SU-DHL-6 (cell line): ENCODE measurements around the gene BCAS3.

Source experiments
- H2AFZ ChIP-seq: fragments of 200-600 bp; sonication (generic); 2 replicates; pipeline ENCODE4 v1.6.1; 2014; ENCODE audit warnings: low read depth, mild to moderate bottlenecking, moderate library complexity, mixed read lengths, antibody characterized with exemption, low read length; ENCODE audit not compliant: severe bottlenecking
- H3F3A ChIP-seq: fragments of 200-600 bp; shearing (Covaris generic); 2 replicates; pipeline ENCODE4 v1.6.0; 2016; ENCODE audit warnings: antibody characterized with exemption, mild to moderate bottlenecking; ENCODE audit not compliant: insufficient read depth
- H3K27ac ChIP-seq: fragments of 200-600 bp; sonication (generic); 2 replicates; pipeline ENCODE4 v1.5.1; 2016; ENCODE audit warnings: low read depth, mild to moderate bottlenecking, low read length, moderate library complexity, mixed read lengths
- H3K27me3 ChIP-seq: fragments of 200-600 bp; sonication (generic), shearing (Covaris generic); 2 replicates; pipeline ENCODE4 v1.6.0; 2014; ENCODE audit warnings: mild to moderate bottlenecking, low read length
- H3K36me3 ChIP-seq: fragments of 200-600 bp; sonication (generic); 2 replicates; pipeline ENCODE4 v1.6.1; 2014; ENCODE audit warnings: mild to moderate bottlenecking, low read length, mixed read lengths
- H3K4me2 ChIP-seq: fragments of 300-600, 200-600 bp; shearing (Covaris generic), sonication (generic); 2 replicates; pipeline ENCODE4 v1.6.0; 2014; ENCODE audit warnings: low read length, low read depth, mild to moderate bottlenecking; ENCODE audit not compliant: poor library complexity, severe bottlenecking
- H3K4me3 ChIP-seq: fragments of 200-600 bp; sonication (generic); 2 replicates; pipeline ENCODE4 v1.5.1; 2014; ENCODE audit warnings: antibody characterized with exemption, low read length, mild to moderate bottlenecking, mixed read lengths; ENCODE audit not compliant: insufficient read depth, poor library complexity, severe bottlenecking
- H3K79me2 ChIP-seq: fragments of 200-600 bp; sonication (generic); 2 replicates; pipeline ENCODE4 v1.6.1; 2014; ENCODE audit warnings: mild to moderate bottlenecking, low read length, moderate library complexity; ENCODE audit not compliant: insufficient read depth
- H3K9ac ChIP-seq: fragments of 200-600 bp; sonication (generic); 2 replicates; pipeline ENCODE4 v1.7.0; 2014; ENCODE audit warnings: mild to moderate bottlenecking, low read length
- H3K9me2 ChIP-seq: fragments of 200-600 bp; sonication (generic); replicated peaks from 2 replicates; pipeline ENCODE4 v1.6.1; 2014; ENCODE audit warnings: low read length; ENCODE audit not compliant: insufficient read depth
- H3K9me3 ChIP-seq: fragments of 200-600 bp; sonication (generic); 2 replicates; pipeline ENCODE4 v1.6.1; 2014; ENCODE audit warnings: low read length, mixed read lengths; ENCODE audit not compliant: insufficient read depth
- H4K20me1 ChIP-seq: fragments of 200-600 bp; sonication (generic); 2 replicates; pipeline ENCODE4 v1.6.1; 2014; ENCODE audit warnings: low read depth, mild to moderate bottlenecking, antibody characterized with exemption, low read length, moderate library complexity, mixed read lengths
- EZH2phosphoT487 ChIP-seq: fragments of 200-600 bp; sonication (generic), shearing (Covaris generic); conservative IDR thresholded peaks from 2 replicates; pipeline ENCODE4 v1.6.1; 2018; ENCODE audit warnings: mild to moderate bottlenecking, antibody characterized with exemption, low read length, moderate library complexity, mixed read lengths
- TF ChIP-seq, protein P1 (sequence below): fragments of 200-600 bp; sonication (generic); IDR thresholded peaks from one replicate; pipeline ENCODE4 v1.5.1; 2017; ENCODE audit warnings: antibody characterized with exemption, mild to moderate bottlenecking, low read length, moderate library complexity; ENCODE audit not compliant: insufficient read depth, poor library complexity, severe bottlenecking

The BCAS3 gene

DNA sequence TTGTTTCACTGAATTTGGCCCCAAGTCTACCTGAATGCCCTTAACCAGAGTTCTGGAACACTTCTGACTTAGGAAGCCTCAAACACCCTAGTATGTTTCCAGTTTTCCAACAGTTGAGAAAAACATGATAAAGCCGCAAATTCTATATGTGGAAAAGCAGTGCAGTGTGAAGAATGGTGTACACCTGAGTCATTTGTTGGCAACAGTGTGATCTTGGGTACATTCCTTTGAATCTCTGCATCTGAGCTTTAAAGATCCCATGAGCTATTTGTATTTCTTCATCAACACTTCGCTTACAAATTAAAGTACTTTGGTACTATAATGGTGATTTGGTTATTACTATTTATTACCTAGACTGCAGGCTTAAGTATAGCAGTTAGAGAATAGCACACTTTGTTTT, 628.4 kb downstream of the BCAS3 start:
- Histone ChIP-seq H3K9ac (no peak overlapping the region), H3K79me2 (no peaks in the 10 kb centered on the region), H3K9me3 (no peaks in the 10 kb centered on the region), H3K4me2 (no peak overlapping the region), H3K4me3 (no peak overlapping the region), H2AFZ (no peak overlapping the region), H3F3A (no peaks in the 10 kb centered on the region), H3K9me2 (no peaks in the 10 kb centered on the region), H3K36me3 (no peaks in the 10 kb centered on the region), H3K27ac (no peak overlapping the region), H3K27me3 (no peaks in the 10 kb centered on the region), H4K20me1 (no peaks in the 10 kb centered on the region)
- TF ChIP-seq, protein P1, sequence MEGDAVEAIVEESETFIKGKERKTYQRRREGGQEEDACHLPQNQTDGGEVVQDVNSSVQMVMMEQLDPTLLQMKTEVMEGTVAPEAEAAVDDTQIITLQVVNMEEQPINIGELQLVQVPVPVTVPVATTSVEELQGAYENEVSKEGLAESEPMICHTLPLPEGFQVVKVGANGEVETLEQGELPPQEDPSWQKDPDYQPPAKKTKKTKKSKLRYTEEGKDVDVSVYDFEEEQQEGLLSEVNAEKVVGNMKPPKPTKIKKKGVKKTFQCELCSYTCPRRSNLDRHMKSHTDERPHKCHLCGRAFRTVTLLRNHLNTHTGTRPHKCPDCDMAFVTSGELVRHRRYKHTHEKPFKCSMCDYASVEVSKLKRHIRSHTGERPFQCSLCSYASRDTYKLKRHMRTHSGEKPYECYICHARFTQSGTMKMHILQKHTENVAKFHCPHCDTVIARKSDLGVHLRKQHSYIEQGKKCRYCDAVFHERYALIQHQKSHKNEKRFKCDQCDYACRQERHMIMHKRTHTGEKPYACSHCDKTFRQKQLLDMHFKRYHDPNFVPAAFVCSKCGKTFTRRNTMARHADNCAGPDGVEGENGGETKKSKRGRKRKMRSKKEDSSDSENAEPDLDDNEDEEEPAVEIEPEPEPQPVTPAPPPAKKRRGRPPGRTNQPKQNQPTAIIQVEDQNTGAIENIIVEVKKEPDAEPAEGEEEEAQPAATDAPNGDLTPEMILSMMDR, result no peak
- TF ChIP-seq EZH2phosphoT487, result no peak

DNA sequence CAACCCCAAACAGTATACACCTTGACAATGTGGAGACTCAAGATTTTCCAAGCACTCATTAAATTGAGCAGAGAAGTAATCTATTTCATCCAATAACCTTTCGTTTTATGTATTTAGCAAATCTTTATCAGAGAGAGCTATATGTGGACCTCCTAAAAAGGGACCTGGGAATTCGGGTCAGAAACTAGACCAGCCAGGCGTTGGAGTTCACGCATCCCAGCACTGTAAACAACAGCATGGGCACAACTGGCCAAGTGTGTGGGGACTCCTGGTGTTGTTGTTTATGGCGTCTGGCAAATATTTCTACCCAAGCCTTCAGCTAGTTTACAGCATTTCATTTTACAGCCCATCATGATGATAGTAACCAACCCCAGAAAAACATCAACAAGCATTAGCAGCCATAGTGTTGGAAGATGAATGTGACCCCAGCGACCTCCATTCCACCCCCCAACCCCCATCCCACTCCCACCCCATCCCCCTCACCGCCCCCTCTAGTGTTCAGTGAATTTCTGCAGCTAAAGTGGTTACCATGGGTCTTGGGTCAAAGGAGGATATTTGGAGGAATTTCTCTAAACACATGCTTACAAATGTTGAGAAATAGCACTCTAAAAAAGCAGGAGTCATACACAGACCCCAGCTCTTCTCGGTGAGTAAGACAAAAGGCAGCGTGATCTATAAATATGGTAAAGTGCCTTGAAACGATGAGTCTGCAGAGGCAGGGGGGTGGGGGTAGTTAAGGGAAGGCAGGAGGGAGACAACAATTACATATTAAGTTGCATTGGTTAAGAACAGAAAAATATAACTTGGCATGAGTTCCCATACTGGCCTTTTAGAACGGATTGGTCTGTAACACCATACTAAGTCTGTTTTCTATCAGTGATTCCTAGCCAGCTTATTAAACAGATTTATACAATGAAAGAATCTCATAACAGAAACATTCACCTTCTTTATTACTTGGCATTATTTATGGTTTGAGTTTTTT, 630.5 kb downstream of the BCAS3 start:
- no peaks in the 10 kb centered on the region for H3K9me3 ChIP-seq
- H3K27me3 ChIP-seq, result no peaks in the 10 kb centered on the region
- H2AFZ ChIP-seq, result no peak overlapping the region
- H3K9me2 ChIP-seq, result no peaks in the 10 kb centered on the region
- no peak overlapping the region for H3K4me3 ChIP-seq
- no peak overlapping the region for H3K27ac ChIP-seq
- H3F3A ChIP-seq, result no peaks in the 10 kb centered on the region
- no peak overlapping the region for H3K9ac ChIP-seq
- no peaks in the 10 kb centered on the region for H3K36me3 ChIP-seq
- H3K4me2 ChIP-seq, result no peak overlapping the region
- H4K20me1 ChIP-seq, result no peaks in the 10 kb centered on the region
- H3K79me2 ChIP-seq, result no peaks in the 10 kb centered on the region
- TF ChIP-seq, protein P1, result no peak
- TF ChIP-seq EZH2phosphoT487, result no peak

DNA sequence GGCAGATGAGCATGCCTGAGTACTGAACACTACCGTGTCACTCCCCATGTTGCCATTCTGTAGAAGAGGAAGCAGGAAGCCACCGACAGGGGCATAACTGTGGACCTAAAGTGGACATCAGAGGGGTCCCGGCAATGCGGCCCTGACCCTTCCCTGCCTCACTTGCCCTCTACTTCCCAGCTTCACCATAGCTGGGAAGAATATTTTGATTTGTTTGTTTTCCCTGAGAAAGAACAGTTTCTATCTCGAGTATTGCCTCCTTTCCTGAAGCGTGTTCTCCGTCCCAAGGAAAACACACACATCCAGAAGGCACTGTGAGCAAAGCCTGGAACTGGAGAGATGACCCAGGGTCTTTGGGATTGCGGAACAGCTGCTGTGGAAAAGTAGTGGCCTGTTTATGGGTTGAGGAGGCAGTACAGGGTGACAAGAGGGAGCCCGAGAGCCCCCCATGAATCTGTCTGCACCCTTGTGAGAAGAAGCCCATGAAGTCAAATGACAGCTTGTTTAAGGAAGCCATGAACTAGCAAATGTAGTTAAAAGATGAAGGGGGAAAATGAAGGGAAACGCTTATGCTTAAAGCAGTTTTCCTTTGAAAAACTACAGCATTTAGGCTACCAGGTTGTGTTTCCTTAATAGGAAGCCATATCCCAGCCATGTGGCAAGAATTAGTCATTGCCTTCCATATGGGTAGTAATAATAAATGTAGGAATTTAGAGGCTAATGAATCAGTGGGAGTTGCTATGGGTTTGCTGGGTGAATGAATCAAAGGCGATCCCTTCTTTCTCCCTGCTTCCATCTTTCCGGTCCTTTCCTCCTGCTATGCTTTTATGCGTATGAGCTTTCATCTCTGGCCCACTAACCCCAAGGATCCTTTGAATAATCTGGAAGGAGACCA, 632.0 kb downstream of the BCAS3 start:
- no peak overlapping the region for H3K27ac ChIP-seq
- no peaks in the 10 kb centered on the region for H3K36me3 ChIP-seq
- H3K4me2 ChIP-seq, result no peak overlapping the region
- no peak overlapping the region for H3K9ac ChIP-seq
- no peaks in the 10 kb centered on the region for H3F3A ChIP-seq
- no peaks in the 10 kb centered on the region for H3K9me3 ChIP-seq
- H3K9me2 ChIP-seq, result no peaks in the 10 kb centered on the region
- no peaks in the 10 kb centered on the region for H3K79me2 ChIP-seq
- H4K20me1 ChIP-seq, result no peaks in the 10 kb centered on the region
- no peaks in the 10 kb centered on the region for H3K27me3 ChIP-seq
- TF ChIP-seq, protein P1, result no peak
- TF ChIP-seq EZH2phosphoT487, result no peak
- no peak overlapping the region for H2AFZ ChIP-seq
- no peak overlapping the region for H3K4me3 ChIP-seq
